ENCODE data around the gene CLECL1. TPM values are rescaled to one million over a fixed set of nuclear protein-coding genes. Genes with fewer than 3 reads are reported as not detected.

CLECL1 gene
- total and polyA plus RNA-seq, 9 of the 15 experiments (the other 6 are each of a cell fraction or from before 2014, with no cell fraction given): 0.13 to 0.25 TPM; not detected in 7

GRCh38 chr12:9729082-9729481 lies 3.8 kb downstream of the CLECL1 start (continued):
- TF ChIP-seq ARID4B (CRISPR knock-in tag; IDR thresholded peaks at IDR 0.05) (no peak), ZNF146 (CRISPR knock-in tag; IDR thresholded peaks at IDR 0.05; ENCODE audit: unreplicated experiment) (no peak), XRCC3 (IDR thresholded peaks at IDR 0.05) (no peak), NFE2 (IDR thresholded peaks at IDR 0.05; ENCODE audit: low read depth) (no peak), SNAPC5 (CRISPR knock-in tag; IDR thresholded peaks at IDR 0.05) (no peak)

GRCh38 chr12:9727813-9728212 lies 5.1 kb downstream of the CLECL1 start:
- Histone ChIP-seq H3K4me2 (ENCODE audit: insufficient read depth, low read length) (no peak overlapping the region), H3K4me1 (replicated peaks in 1 of 2; ENCODE audit: control insufficient read depth in 2 of 2, insufficient read depth in 2 of 2, low read length in 2 of 2) (no peaks in the 10 kb centered on the region; a peak in 2 of 5 replicates), H3K4me3 (no peak overlapping the region), H3K9me1 (ENCODE audit: control insufficient read depth, insufficient read depth, low read length) (no peaks in the 10 kb centered on the region), H3K9ac (ENCODE audit: insufficient read depth in 1 of 2, low read depth in 2 of 2, low read length in 2 of 2) (no peak overlapping the region), H2AFZ (ENCODE audit: low read depth, low read length) (no peak overlapping the region), H3K27me3 (ENCODE audit: control insufficient read depth in 2 of 2, insufficient read depth in 2 of 2, low read length in 2 of 2) (no peaks in the 10 kb centered on the region), H4K20me1 (replicated peaks; ENCODE audit: control insufficient read depth, insufficient read depth, low read length) (no peaks in the 10 kb centered on the region), H3K27ac (ENCODE audit: extremely low read depth, low read depth, low read length) (no peak overlapping the region), H3K36me3 (ENCODE audit: control insufficient read depth, insufficient read depth, low read length) (no peaks in the 10 kb centered on the region), H3K79me2 (ENCODE audit: control insufficient read depth, insufficient read depth, low read length) (no peaks in the 10 kb centered on the region), H3K9me3 (replicated peaks; ENCODE audit: control insufficient read depth, insufficient read depth, low read depth, low read length) (no peaks in the 10 kb centered on the region)
- FAIRE-seq (no peak), DNase-seq (ENCODE audit: extremely low read depth in 1 of 4, low spot score in 3 of 4) (no peak), ATAC-seq (no peak)
- no peak for TF ChIP-seq YY1 (IDR thresholded peaks at IDR 0.05; ENCODE audit: borderline replicate concordance in 1 of 3, control insufficient read depth in 1 of 3, extremely low read depth in 1 of 3, insufficient read depth in 3 of 3, insufficient read length in 1 of 3, insufficient replicate concordance in 2 of 3, low read depth in 1 of 3, low read length in 2 of 3)
- TF ChIP-seq HBP1 (CRISPR knock-in tag; IDR thresholded peaks at IDR 0.05): no peak
- no peak for TF ChIP-seq BRD4 (IDR thresholded peaks at IDR 0.05)
- no peak for TF ChIP-seq PYGO2 (tag; IDR thresholded peaks at IDR 0.05)
- no peak for TF ChIP-seq ZNF778 (CRISPR knock-in tag; IDR thresholded peaks at IDR 0.05)
- no peak for TF ChIP-seq CBFA2T3 (IDR thresholded peaks at IDR 0.05)
- TF ChIP-seq KAT8 (IDR thresholded peaks at IDR 0.05; ENCODE audit: low read depth): no peak
- no peak for TF ChIP-seq ZNF764 (CRISPR knock-in tag; IDR thresholded peaks at IDR 0.05; ENCODE audit: low read depth)
- TF ChIP-seq PTBP1 (IDR thresholded peaks at IDR 0.05; ENCODE audit: low read depth, low read length): no peak
- intact Hi-C loops (cut with micrococcal nuclease) (no loop called here), in situ Hi-C loops (cut with MboI) (no loop called here)
- ChIA-PET POLR2A (no interaction called here), CTCF (ENCODE audit: low intra/inter-chr PET ratio) (no interaction called here)
- BruUV-seq (replicated peaks): no TSS peak
- 25% methylated on average over 1 of the region's 1 CpG for WGBS (ENCODE audit: insufficient coverage, low coverage, missing lambda C conversion rate)
